Loucy (cell line): ENCODE results near the gene KCNN3.

Source experiments
- H2AFZ ChIP-seq: fragments of 200-600 bp; sonication (generic); 2 replicates; pipeline ENCODE4 v1.6.0; 2016; ENCODE audit warnings: antibody characterized with exemption, mild to moderate bottlenecking, low read length, moderate library complexity
- H3F3A ChIP-seq: fragments of 200-600 bp; 2 replicates; pipeline ENCODE4 v1.6.0; 2016; ENCODE audit warnings: antibody characterized with exemption, low read depth, mild to moderate bottlenecking
- H3K27me3 ChIP-seq: fragments of 200-600 bp; sonication (generic); 2 replicates; pipeline ENCODE4 v1.6.1; 2014; ENCODE audit warnings: low read length, mild to moderate bottlenecking; ENCODE audit not compliant: insufficient read depth, poor library complexity, severe bottlenecking
- H3K36me3 ChIP-seq: fragments of 200-600 bp; sonication (generic); 2 replicates; pipeline ENCODE4 v1.6.1; 2016; ENCODE audit warnings: low read length; ENCODE audit not compliant: insufficient read depth
- H3K4me1 ChIP-seq: fragments of 200-600 bp; sonication (generic); 2 replicates; pipeline ENCODE4 v1.5.1; 2014; ENCODE audit warnings: low read length, mild to moderate bottlenecking; ENCODE audit not compliant: insufficient read depth, poor library complexity, severe bottlenecking
- H3K4me2 ChIP-seq: fragments of 200-600 bp; sonication (generic); 2 replicates; pipeline ENCODE4 v1.6.0; 2014; ENCODE audit warnings: antibody characterized with exemption, low read length, low read depth, mild to moderate bottlenecking; ENCODE audit not compliant: poor library complexity, severe bottlenecking
- H3K4me3 ChIP-seq: fragments of 200-600 bp; sonication (generic); 2 replicates; pipeline ENCODE4 v1.5.1; 2014; ENCODE audit warnings: low read length, mild to moderate bottlenecking, mixed read lengths; ENCODE audit not compliant: poor library complexity, severe bottlenecking
- H3K79me2 ChIP-seq: fragments of 200-600 bp; sonication (generic); 2 replicates; pipeline ENCODE4 v1.6.1; 2014; ENCODE audit warnings: low read length; ENCODE audit not compliant: insufficient read depth
- H3K9ac ChIP-seq: fragments of 200-600 bp; sonication (generic); 2 replicates; pipeline ENCODE4 v1.6.0; 2014; ENCODE audit warnings: mild to moderate bottlenecking, low read depth, low read length, moderate library complexity; ENCODE audit not compliant: poor library complexity, severe bottlenecking
- H3K9me2 ChIP-seq: fragments of 200-600 bp; sonication (generic); replicated peaks from 2 replicates; pipeline ENCODE4 v1.6.1; 2016; ENCODE audit warnings: low read depth, low read length, mixed read lengths
- H3K9me3 ChIP-seq: fragments of 200-600 bp; sonication (generic); 2 replicates; pipeline ENCODE4 v1.6.1; 2014; ENCODE audit warnings: mild to moderate bottlenecking, antibody characterized with exemption, low read length, low read depth; ENCODE audit not compliant: insufficient read depth
- H4K20me1 ChIP-seq: fragments of 200-600 bp; sonication (generic); 2 replicates; pipeline ENCODE4 v1.6.0; 2014; ENCODE audit warnings: antibody characterized with exemption, low read length, mild to moderate bottlenecking; ENCODE audit not compliant: insufficient read depth, poor library complexity, severe bottlenecking
- EZH2phosphoT487 ChIP-seq: fragments of 200-600 bp; IDR thresholded peaks from 2 replicates; pipeline ENCODE4 v1.6.1; 2018; ENCODE audit warnings: antibody characterized with exemption, mild to moderate bottlenecking, moderate library complexity, borderline replicate concordance
- TF ChIP-seq, protein P1 (sequence below): fragments of 200-600 bp; sonication (generic); conservative IDR thresholded peaks from 2 replicates; pipeline ENCODE4 v1.5.1; 2014; ENCODE audit warnings: mild to moderate bottlenecking, antibody characterized with exemption, low read length

The KCNN3 gene

DNA sequence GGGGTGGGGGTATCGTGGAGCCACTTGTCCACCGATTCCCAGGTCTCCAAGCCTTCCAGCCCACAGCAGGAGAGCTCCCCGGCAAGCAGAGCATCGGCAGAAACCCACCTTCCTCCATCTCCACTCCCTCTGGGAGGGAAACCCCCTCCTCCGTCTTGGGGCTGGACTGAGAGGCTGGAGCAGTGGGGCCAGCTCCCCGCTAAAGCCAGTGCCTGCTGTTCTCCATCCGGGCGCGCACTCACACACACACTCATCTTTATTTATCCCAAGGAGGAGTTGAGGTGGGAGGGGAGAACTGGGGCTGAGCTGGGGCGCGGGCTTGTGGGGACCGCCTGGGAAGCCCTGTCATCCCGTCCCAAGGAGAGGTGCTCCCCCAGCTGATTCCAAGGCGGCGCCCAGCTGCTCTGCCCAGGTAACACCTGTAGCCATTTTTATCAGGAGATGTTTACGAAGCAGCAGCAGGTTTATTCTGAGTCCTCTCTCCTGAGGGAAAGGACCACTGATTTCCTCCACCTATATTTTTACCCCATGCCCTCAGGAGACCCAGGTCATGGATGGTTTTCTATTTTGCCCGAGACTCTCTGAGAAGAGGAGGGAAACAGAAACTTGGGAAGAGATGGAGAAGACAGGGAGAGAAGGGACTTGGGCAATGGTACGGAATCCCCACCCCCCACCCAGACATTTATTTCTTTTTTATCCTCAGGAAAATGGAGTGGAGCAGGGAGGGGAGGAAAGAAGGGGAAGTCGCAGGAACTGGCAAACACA is 2.1 kb downstream of the KCNN3 start:
- Histone ChIP-seq H3K4me2 (no peak overlapping the region), H3K9ac (no peak overlapping the region), H4K20me1 (no peaks in the 10 kb centered on the region), H3K9me3 (no peaks in the 10 kb centered on the region), H3F3A (no peaks in the 10 kb centered on the region), H3K4me1 (peaks cover 31% of the 10 kb centered on the region), H2AFZ (no peak overlapping the region), H3K36me3 (no peaks in the 10 kb centered on the region), H3K9me2 (no peaks in the 10 kb centered on the region), H3K27me3 (no peaks in the 10 kb centered on the region), H3K4me3 (no peak overlapping the region), H3K79me2 (no peaks in the 10 kb centered on the region)
- TF ChIP-seq, protein P1, sequence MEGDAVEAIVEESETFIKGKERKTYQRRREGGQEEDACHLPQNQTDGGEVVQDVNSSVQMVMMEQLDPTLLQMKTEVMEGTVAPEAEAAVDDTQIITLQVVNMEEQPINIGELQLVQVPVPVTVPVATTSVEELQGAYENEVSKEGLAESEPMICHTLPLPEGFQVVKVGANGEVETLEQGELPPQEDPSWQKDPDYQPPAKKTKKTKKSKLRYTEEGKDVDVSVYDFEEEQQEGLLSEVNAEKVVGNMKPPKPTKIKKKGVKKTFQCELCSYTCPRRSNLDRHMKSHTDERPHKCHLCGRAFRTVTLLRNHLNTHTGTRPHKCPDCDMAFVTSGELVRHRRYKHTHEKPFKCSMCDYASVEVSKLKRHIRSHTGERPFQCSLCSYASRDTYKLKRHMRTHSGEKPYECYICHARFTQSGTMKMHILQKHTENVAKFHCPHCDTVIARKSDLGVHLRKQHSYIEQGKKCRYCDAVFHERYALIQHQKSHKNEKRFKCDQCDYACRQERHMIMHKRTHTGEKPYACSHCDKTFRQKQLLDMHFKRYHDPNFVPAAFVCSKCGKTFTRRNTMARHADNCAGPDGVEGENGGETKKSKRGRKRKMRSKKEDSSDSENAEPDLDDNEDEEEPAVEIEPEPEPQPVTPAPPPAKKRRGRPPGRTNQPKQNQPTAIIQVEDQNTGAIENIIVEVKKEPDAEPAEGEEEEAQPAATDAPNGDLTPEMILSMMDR = no peak
- no peak for TF ChIP-seq EZH2phosphoT487

- Histone ChIP-seq H3K9me2 (no peaks in the 10 kb centered on the region), H3K79me2 (no peaks in the 10 kb centered on the region), H3K4me1 (peaks cover 31% of the 10 kb centered on the region), H3K4me3 (no peak overlapping the region), H2AFZ (no peak overlapping the region), H3K27me3 (no peaks in the 10 kb centered on the region), H3K36me3 (no peaks in the 10 kb centered on the region), H3K9ac (no peak overlapping the region), H3K4me2 (no peak overlapping the region), H3F3A (no peaks in the 10 kb centered on the region), H4K20me1 (no peaks in the 10 kb centered on the region), H3K9me3 (no peaks in the 10 kb centered on the region)
- no peak for TF ChIP-seq EZH2phosphoT487
Measured at GRCh38 chr1:154867064-154867825, 2.8 kb downstream of the KCNN3 start.

DNA sequence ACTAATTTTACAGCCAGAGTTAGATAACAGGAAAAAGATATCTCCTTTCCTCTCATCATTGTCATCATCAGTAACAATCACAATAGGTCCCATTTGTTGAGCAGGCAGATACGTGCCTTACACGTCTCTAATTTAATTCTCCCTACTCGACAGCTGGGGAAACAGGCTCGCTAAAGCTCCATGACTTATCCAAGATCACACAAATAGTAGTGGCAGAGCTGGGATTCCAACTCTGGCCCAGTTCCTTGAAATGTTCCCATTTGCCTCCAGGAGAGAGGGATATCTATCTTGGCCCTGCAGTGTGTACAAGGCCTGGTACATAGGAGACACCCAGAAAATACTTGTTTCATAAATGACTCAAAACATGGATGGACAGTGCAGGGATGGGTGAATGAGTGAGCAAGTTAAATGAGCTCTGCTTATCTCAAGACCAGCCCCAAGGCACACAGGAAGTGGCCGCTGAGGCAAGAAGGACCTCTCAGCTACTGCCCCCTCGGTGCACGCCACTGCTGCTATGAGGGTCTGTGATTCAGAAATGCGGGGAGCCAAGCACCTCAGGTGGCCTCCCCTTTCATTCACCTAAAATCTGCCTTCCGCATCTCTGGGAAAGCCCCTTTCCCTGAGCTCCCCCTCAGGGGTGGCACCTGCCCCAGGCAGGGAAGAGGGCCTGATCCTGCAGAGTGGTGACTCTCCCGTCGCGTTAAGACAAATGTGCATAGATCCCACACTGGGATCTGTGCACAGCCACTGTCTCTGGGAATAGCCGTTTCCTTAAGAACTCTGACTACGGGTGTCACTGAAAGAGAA is 3.6 kb downstream of the KCNN3 start:
- Histone ChIP-seq H3K9ac (no peak overlapping the region), H3K9me2 (no peaks in the 10 kb centered on the region), H3K4me1 (peaks cover 31% of the 10 kb centered on the region), H2AFZ (no peak overlapping the region), H3K9me3 (no peaks in the 10 kb centered on the region), H3F3A (no peaks in the 10 kb centered on the region), H3K79me2 (no peaks in the 10 kb centered on the region), H3K4me2 (no peak overlapping the region), H3K36me3 (no peaks in the 10 kb centered on the region), H3K27me3 (no peaks in the 10 kb centered on the region), H4K20me1 (no peaks in the 10 kb centered on the region), H3K4me3 (no peak overlapping the region)
- TF ChIP-seq EZH2phosphoT487 = no peak
- TF ChIP-seq, protein P1 = no peak
